HEK293 (cell line): ENCODE data around the gene SPEM2.

Source experiments
- PRDM4 ChIP-seq: fragments of 450-650 bp; formaldehyde crosslinking; IDR thresholded peaks from 2 replicates; pipeline ENCODE4 v1.5.1; 2017; ENCODE audit warnings: missing biosample characterization, missing genetic modification characterization
- ZBTB7A ChIP-seq: fragments of 450-650 bp; formaldehyde crosslinking; IDR thresholded peaks from 2 replicates; pipeline ENCODE4 v1.5.1; 2016; ENCODE audit warnings: low read depth, missing biosample characterization, missing genetic modification characterization
- ZNF248 ChIP-seq: fragments of 450-650 bp; formaldehyde crosslinking; IDR thresholded peaks from 2 replicates; pipeline ENCODE4 v1.5.1; 2017; ENCODE audit warnings: missing biosample characterization, missing genetic modification characterization
- ZNF324 ChIP-seq: fragments of 450-650 bp; formaldehyde crosslinking; IDR thresholded peaks from 2 replicates; pipeline ENCODE4 v1.5.1; 2016; ENCODE audit warnings: missing biosample characterization, missing genetic modification characterization
- ZNF362 ChIP-seq: fragments of 450-650 bp; formaldehyde crosslinking; IDR thresholded peaks from 2 replicates; pipeline ENCODE4 v1.5.1; 2016; ENCODE audit warnings: missing biosample characterization, missing genetic modification characterization
- ZNF843 ChIP-seq: fragments of 450-650 bp; formaldehyde crosslinking; IDR thresholded peaks from 2 replicates; pipeline ENCODE4 v1.5.1; 2016; ENCODE audit warnings: missing biosample characterization, missing genetic modification characterization

GRCh38 chr17:7398612-7399011 is 26.8 kb upstream of the SPEM2 start:
- TF ChIP-seq ZNF248 (tag by site-specific recombination) (no peak), ZBTB7A (tag by site-specific recombination) (no peak), ZNF362 (no peak), ZNF324 (no peak), ZNF843 (tag by site-specific recombination) (no peak), PRDM4 (no peak)
